SK-N-SH treated with all-trans-retinoic acid at 6 μM for 48 hours (cell line): ENCODE data around the gene KLHDC8A.

Experiments used
- ARNTL ChIP-seq: fragments of 450-650 bp; formaldehyde crosslinking; IDR thresholded peaks from 2 replicates; pipeline ENCODE4 v1.5.0; 2020; ENCODE audit warnings: low read depth, mild to moderate bottlenecking, moderate library complexity, borderline replicate concordance
- PATZ1 ChIP-seq: fragments of 250-450 bp; sonication (Bioruptor Pico); IDR thresholded peaks from 2 replicates; pipeline ENCODE4 v1.8.0; 2020; ENCODE audit warnings: mild to moderate bottlenecking, moderate library complexity, borderline replicate concordance

GRCh38 chr1:205391386-205391785 lies 34.7 kb upstream of the KLHDC8A start:
- TF ChIP-seq PATZ1 (CRISPR knock-in tag): no peak
- no peak for TF ChIP-seq ARNTL (CRISPR knock-in tag)
